ENCODE data around the gene SCART1.

DNA sequence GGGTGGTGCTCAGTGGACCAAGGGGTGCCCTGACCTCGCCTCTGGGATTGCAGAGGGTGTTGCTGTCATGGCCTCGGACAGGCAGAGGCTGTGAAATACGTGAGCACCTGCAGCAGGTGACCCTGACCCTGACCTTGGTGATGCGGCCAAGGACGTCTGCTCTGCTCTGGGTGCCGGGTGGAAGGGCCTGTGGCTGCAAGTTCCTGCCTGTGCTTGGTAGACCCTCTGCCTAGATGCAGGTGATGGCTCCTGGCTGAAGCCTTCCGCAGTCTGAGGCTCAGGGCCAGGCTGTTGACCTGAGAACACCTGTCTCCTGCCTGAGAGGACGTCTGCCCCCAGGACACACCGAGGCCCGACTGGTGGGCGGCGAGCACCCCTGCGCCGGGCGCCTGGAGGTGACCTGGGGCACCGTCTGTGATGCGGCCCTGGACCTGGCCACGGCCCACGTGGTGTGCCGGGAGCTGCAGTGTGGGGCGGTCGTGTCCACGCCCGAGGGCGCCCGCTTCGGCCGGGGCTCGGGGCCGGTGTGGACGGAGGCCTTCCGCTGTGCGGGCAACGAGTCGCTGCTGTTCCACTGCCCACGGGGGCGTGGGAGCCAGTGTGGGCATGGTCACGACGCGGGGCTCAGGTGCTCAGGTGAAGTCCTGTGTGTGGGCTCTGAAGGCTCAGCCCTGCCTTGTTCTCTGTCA lies 4.4 kb downstream of the SCART1 start:
- TF ChIP-seq, protein P1, sequence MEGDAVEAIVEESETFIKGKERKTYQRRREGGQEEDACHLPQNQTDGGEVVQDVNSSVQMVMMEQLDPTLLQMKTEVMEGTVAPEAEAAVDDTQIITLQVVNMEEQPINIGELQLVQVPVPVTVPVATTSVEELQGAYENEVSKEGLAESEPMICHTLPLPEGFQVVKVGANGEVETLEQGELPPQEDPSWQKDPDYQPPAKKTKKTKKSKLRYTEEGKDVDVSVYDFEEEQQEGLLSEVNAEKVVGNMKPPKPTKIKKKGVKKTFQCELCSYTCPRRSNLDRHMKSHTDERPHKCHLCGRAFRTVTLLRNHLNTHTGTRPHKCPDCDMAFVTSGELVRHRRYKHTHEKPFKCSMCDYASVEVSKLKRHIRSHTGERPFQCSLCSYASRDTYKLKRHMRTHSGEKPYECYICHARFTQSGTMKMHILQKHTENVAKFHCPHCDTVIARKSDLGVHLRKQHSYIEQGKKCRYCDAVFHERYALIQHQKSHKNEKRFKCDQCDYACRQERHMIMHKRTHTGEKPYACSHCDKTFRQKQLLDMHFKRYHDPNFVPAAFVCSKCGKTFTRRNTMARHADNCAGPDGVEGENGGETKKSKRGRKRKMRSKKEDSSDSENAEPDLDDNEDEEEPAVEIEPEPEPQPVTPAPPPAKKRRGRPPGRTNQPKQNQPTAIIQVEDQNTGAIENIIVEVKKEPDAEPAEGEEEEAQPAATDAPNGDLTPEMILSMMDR (IDR thresholded peaks at IDR 0.05): no peak
- no peak for TF ChIP-seq POLR2A (IDR thresholded peaks at IDR 0.05)

Data from right lobe of liver (tissue), 4 donors.